ENCODE data around the gene RTN1. TPM values are rescaled to one million over a fixed set of nuclear protein-coding genes. Genes with fewer than 3 reads are reported as not detected.
"Not testable (repeated sequence)": the region's sequence is repeated elsewhere in the genome, so short reads cannot be mapped to it uniquely, and the experiment has no call there.

RTN1 gene
- polyA plus RNA-seq, 1 experiment, result 0.36 TPM

- peak; percentile 57 for DNase-seq (ENCODE audit: low read depth)
- TF ChIP-seq CTCF (IDR thresholded peaks at IDR 0.05; ENCODE audit: insufficient read depth, low read depth, low read length), result no peak
- no peak overlapping the region for H3K4me3 ChIP-seq (ENCODE audit: low read depth, low read length)
- no peaks in the 10 kb centered on the region for H3K36me3 ChIP-seq (ENCODE audit: control insufficient read depth, insufficient read depth, low read length)
- CTCF ChIA-PET, result interaction anchor here (3.3 kb wide), 1 partner anchor 10 kb away, joined by 11 read pairs; no protein-coding TSS in a partner anchor
- H3K27me3 ChIP-seq (ENCODE audit: control insufficient read depth, insufficient read depth, low read length), result 0 out of 2 replicates have a peak, but pooled peaks cover 1% of the 10 kb centered on the region
- POLR2A ChIA-PET, result no interaction called here
These were observed 192.8 kb downstream of the RTN1 start for GRCh38 chr14:59677771-59678231.

- no peak for TF ChIP-seq CTCF (IDR thresholded peaks at IDR 0.05; ENCODE audit: insufficient read depth, low read depth, low read length)
- CTCF ChIA-PET, result interaction anchor here (1.6 to 3.3 kb wide), 2 partner anchors 12 to 43 kb away, joined by 4 to 11 read pairs; no protein-coding TSS in a partner anchor
- Histone ChIP-seq H3K27me3 (ENCODE audit: control insufficient read depth, insufficient read depth, low read length) (no peaks in the 10 kb centered on the region), H3K36me3 (ENCODE audit: control insufficient read depth, insufficient read depth, low read length) (no peaks in the 10 kb centered on the region), H3K4me3 (ENCODE audit: low read depth, low read length) (no peak overlapping the region)
- DNase-seq (ENCODE audit: low read depth), result no peak
- POLR2A ChIA-PET, result no interaction called here
These were observed 195.2 kb downstream of the RTN1 start for GRCh38 chr14:59675394-59675793.

GRCh38 chr14:59664741-59665140 lies 205.8 kb downstream of the RTN1 start:
- no peaks in the 10 kb centered on the region for H3K36me3 ChIP-seq (ENCODE audit: control insufficient read depth, insufficient read depth, low read length)
- no peaks in the 10 kb centered on the region for H3K27me3 ChIP-seq (ENCODE audit: control insufficient read depth, insufficient read depth, low read length)
- ChIA-PET CTCF (no interaction called here), POLR2A (no interaction called here)
- DNase-seq (ENCODE audit: low read depth), result no peak
- TF ChIP-seq CTCF (IDR thresholded peaks at IDR 0.05; ENCODE audit: insufficient read depth, low read depth, low read length), result no peak
- H3K4me3 ChIP-seq (ENCODE audit: low read depth, low read length), result no peak overlapping the region

GRCh38 chr14:59657769-59658168 lies 212.8 kb downstream of the RTN1 start:
- H3K4me3 ChIP-seq (ENCODE audit: low read depth, low read length), result no peak overlapping the region
- POLR2A ChIA-PET, result no interaction called here
- CTCF ChIA-PET, result no interaction called here
- DNase-seq (ENCODE audit: low read depth), result no peak
- no peak for TF ChIP-seq CTCF (IDR thresholded peaks at IDR 0.05; ENCODE audit: insufficient read depth, low read depth, low read length)
- no peaks in the 10 kb centered on the region for H3K27me3 ChIP-seq (ENCODE audit: control insufficient read depth, insufficient read depth, low read length)
- no peaks in the 10 kb centered on the region for H3K36me3 ChIP-seq (ENCODE audit: control insufficient read depth, insufficient read depth, low read length)

- Histone ChIP-seq H3K27me3 (ENCODE audit: control insufficient read depth, insufficient read depth, low read length) (no peaks in the 10 kb centered on the region), H3K36me3 (ENCODE audit: control insufficient read depth, insufficient read depth, low read length) (no peaks in the 10 kb centered on the region), H3K4me3 (ENCODE audit: low read depth, low read length) (no peak overlapping the region)
- POLR2A ChIA-PET, result no interaction called here
- no peak for DNase-seq (ENCODE audit: low read depth)
- CTCF ChIA-PET, result no interaction called here
- no peak for TF ChIP-seq CTCF (IDR thresholded peaks at IDR 0.05; ENCODE audit: insufficient read depth, low read depth, low read length)
These were observed 214.1 kb downstream of the RTN1 start for GRCh38 chr14:59656473-59656872.

- H3K27me3 ChIP-seq (ENCODE audit: control insufficient read depth, insufficient read depth, low read length); POLR2A ChIA-PET; DNase-seq (ENCODE audit: low read depth); CTCF ChIA-PET; H3K36me3 ChIP-seq (ENCODE audit: control insufficient read depth, insufficient read depth, low read length); H3K4me3 ChIP-seq (ENCODE audit: low read depth, low read length): not testable (repeated sequence)
These were observed 216.4 kb downstream of the RTN1 start for GRCh38 chr14:59654131-59654530.

GRCh38 chr14:59646832-59647231 lies 223.7 kb downstream of the RTN1 start:
- CTCF ChIA-PET; H3K27me3 ChIP-seq (ENCODE audit: control insufficient read depth, insufficient read depth, low read length); DNase-seq (ENCODE audit: low read depth); H3K4me3 ChIP-seq (ENCODE audit: low read depth, low read length); POLR2A ChIA-PET; H3K36me3 ChIP-seq (ENCODE audit: control insufficient read depth, insufficient read depth, low read length): not testable (repeated sequence)
